ENCODE measurements around the gene TMC3.

GRCh38 chr15:81332326-81332725 is 41.7 kb downstream of the TMC3 start:
- TF ChIP-seq ZNF224 (CRISPR knock-in tag; IDR thresholded peaks at IDR 0.05) (no peak), ZNF280B (CRISPR knock-in tag; IDR thresholded peaks at IDR 0.05) (no peak)
